ENCODE measurements around the gene POLE. TPM values are rescaled to one million over a fixed set of nuclear protein-coding genes. Genes with fewer than 3 reads are reported as not detected.

The POLE gene
- total and polyA plus RNA-seq, 2 experiments from 2014 or later: 26.6 to 34.2 TPM

DNA sequence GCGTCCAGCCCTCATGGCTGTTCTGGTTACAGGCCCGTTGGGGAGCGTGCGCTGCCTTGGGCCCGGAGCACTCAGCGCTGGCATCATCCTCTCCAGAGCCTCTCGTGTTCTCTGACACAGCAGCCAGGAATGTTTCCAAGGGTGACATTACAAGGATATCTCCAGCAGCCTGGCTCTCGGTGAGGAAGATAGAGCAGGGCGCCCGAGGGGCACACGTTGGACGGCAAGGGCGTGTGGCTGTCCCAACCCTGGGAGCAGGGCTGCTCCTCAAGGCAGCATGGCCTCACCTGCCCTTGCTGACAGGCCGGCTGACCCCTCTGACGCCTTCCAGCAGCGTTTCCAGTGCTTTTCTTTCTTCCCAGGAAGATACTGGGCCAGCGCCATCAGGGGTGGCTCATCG lies 91.1 kb downstream of the POLE start:
- Histone ChIP-seq H3K27me3 (peaks cover 8% of the 10 kb centered on the region), H3K27ac (no peak overlapping the region), H3K79me2 (no peaks in the 10 kb centered on the region), H3K4me3 (no peak overlapping the region), H4K20me1 (ENCODE audit: insufficient read depth, poor library complexity, severe bottlenecking) (no peaks in the 10 kb centered on the region), H3K4me1 (ENCODE audit: insufficient read depth) (no peaks in the 10 kb centered on the region), H3K36me3 (replicated peaks; ENCODE audit: insufficient read depth, low read depth) (no peaks in the 10 kb centered on the region), H3K4me2 (no peak overlapping the region), H3K9me2 (replicated peaks; ENCODE audit: insufficient read depth) (no peaks in the 10 kb centered on the region), H3K9me3 (ENCODE audit: low read depth) (no peaks in the 10 kb centered on the region), H2AFZ (no peak overlapping the region)
- DNase-seq (ENCODE audit: low spot score): peak; percentile 54
- TF ChIP-seq, protein P1, sequence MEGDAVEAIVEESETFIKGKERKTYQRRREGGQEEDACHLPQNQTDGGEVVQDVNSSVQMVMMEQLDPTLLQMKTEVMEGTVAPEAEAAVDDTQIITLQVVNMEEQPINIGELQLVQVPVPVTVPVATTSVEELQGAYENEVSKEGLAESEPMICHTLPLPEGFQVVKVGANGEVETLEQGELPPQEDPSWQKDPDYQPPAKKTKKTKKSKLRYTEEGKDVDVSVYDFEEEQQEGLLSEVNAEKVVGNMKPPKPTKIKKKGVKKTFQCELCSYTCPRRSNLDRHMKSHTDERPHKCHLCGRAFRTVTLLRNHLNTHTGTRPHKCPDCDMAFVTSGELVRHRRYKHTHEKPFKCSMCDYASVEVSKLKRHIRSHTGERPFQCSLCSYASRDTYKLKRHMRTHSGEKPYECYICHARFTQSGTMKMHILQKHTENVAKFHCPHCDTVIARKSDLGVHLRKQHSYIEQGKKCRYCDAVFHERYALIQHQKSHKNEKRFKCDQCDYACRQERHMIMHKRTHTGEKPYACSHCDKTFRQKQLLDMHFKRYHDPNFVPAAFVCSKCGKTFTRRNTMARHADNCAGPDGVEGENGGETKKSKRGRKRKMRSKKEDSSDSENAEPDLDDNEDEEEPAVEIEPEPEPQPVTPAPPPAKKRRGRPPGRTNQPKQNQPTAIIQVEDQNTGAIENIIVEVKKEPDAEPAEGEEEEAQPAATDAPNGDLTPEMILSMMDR (IDR thresholded peaks at IDR 0.05; ENCODE audit: poor library complexity): no peak
- no peak for TF ChIP-seq EZH2phosphoT487 (IDR thresholded peaks at IDR 0.05; ENCODE audit: low read depth, severe bottlenecking, unreplicated experiment)
- WGBS (ENCODE audit: low lambda C conversion rate, missing lambda C conversion rate): 62% methylated on average over 16 of the region's 18 CpGs

DNA sequence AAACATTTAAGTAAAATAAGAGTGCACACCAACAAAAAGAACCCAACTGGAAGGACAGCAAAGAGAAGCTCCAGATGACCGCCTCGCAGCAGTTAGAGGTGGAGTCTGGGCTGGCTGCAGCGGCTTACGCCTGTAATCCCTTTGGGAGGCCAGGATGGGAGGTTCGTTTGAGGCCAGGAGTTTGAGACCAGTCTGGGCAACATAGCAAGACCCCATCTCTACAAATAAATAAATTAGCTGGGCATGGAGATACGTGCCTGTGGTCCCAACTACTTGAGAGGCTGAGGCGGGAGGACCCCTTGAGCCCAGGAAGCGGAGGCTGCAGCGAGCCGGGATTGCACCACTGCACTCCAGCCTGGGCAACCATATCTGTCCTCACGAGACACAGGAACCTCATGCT lies 92.0 kb downstream of the POLE start:
- TF ChIP-seq EZH2 (IDR thresholded peaks at IDR 0.05; ENCODE audit: borderline replicate concordance) (no peak), EZH2phosphoT487 (IDR thresholded peaks at IDR 0.05; ENCODE audit: low read depth, severe bottlenecking, unreplicated experiment) (no peak)
- TF ChIP-seq, protein P1 (IDR thresholded peaks at IDR 0.05; ENCODE audit: poor library complexity): no peak
- Histone ChIP-seq H3K27me3 (peaks cover 8% of the 10 kb centered on the region), H2AFZ (no peak overlapping the region), H4K20me1 (ENCODE audit: insufficient read depth, poor library complexity, severe bottlenecking) (no peaks in the 10 kb centered on the region), H3K9me3 (ENCODE audit: low read depth) (no peaks in the 10 kb centered on the region), H3K4me1 (ENCODE audit: insufficient read depth) (no peaks in the 10 kb centered on the region), H3K36me3 (replicated peaks; ENCODE audit: insufficient read depth, low read depth) (no peaks in the 10 kb centered on the region), H3K9me2 (replicated peaks; ENCODE audit: insufficient read depth) (no peaks in the 10 kb centered on the region), H3K4me2 (no peak overlapping the region), H3K27ac (no peak overlapping the region), H3K4me3 (no peak overlapping the region), H3K79me2 (no peaks in the 10 kb centered on the region)
- no peak for DNase-seq (ENCODE audit: low spot score)
- WGBS (ENCODE audit: low lambda C conversion rate, missing lambda C conversion rate): 86% methylated on average over 11 of the region's 11 CpGs

DNA sequence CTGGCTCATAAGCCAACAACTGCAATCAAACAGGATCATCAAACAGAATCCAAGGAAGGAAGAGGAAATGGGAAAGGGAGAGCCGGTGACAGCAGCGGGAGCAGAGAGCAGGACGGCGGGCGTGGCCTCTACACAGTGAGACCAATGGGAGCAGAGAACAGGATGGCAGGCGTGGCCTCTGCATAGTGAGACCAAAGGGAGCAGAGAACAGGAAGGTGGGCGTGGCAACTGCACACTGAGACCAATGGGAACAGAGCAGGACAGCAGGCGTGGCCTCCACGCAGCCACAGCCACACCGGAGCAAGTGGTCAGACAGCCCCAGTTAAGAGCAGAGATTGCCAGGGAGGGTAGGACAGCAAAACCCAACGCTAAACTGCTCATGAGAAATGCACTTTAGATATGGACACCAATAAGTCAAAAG lies 93.2 kb downstream of the POLE start:
- Histone ChIP-seq H3K9me2 (replicated peaks; ENCODE audit: insufficient read depth) (no peaks in the 10 kb centered on the region), H3K4me3 (no peak overlapping the region), H4K20me1 (ENCODE audit: insufficient read depth, poor library complexity, severe bottlenecking) (no peaks in the 10 kb centered on the region), H3K4me1 (ENCODE audit: insufficient read depth) (no peaks in the 10 kb centered on the region), H2AFZ (no peak overlapping the region), H3K79me2 (no peaks in the 10 kb centered on the region), H3K27ac (no peak overlapping the region), H3K27me3 (peaks cover 3% of the 10 kb centered on the region), H3K4me2 (peak overlapping the region; percentile 59), H3K36me3 (replicated peaks; ENCODE audit: insufficient read depth, low read depth) (no peaks in the 10 kb centered on the region), H3K9me3 (ENCODE audit: low read depth) (no peaks in the 10 kb centered on the region)
- TF ChIP-seq, protein P1 (IDR thresholded peaks at IDR 0.05; ENCODE audit: poor library complexity): no peak
- TF ChIP-seq EZH2phosphoT487 (IDR thresholded peaks at IDR 0.05; ENCODE audit: low read depth, severe bottlenecking, unreplicated experiment) (no peak), EZH2 (IDR thresholded peaks at IDR 0.05; ENCODE audit: borderline replicate concordance) (no peak)
- peak; percentile 95 for DNase-seq (ENCODE audit: low spot score)
- 22% methylated on average over 11 of the region's 11 CpGs for WGBS (ENCODE audit: low lambda C conversion rate, missing lambda C conversion rate)

DNA sequence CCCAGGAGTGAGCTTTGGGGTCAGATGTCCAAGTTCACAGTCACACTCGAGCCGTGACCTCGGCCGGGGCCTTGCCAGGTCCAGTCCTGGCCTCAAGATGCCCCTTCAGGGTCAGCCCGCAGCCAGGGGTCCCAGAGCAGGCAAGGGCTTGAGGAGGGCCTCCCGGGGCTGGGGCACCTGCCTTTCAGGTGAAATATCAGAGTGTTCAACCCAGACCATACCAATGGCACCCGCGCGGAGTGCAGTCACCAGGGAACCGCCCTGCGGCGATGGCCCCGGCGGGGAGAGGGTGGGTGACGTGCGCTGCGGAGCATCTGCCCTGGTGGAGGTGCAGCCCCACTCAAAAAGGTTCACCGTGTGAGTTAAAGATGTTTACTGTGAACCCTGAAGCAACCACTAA lies 93.6 kb downstream of the POLE start:
- Histone ChIP-seq H3K9me2 (replicated peaks; ENCODE audit: insufficient read depth) (no peaks in the 10 kb centered on the region), H3K4me2 (no peak overlapping the region), H3K79me2 (no peaks in the 10 kb centered on the region), H2AFZ (no peak overlapping the region), H3K27ac (no peak overlapping the region), H4K20me1 (ENCODE audit: insufficient read depth, poor library complexity, severe bottlenecking) (no peaks in the 10 kb centered on the region), H3K4me3 (no peak overlapping the region), H3K4me1 (ENCODE audit: insufficient read depth) (no peaks in the 10 kb centered on the region), H3K9me3 (ENCODE audit: low read depth) (no peaks in the 10 kb centered on the region), H3K36me3 (replicated peaks; ENCODE audit: insufficient read depth, low read depth) (no peaks in the 10 kb centered on the region), H3K27me3 (peaks cover 3% of the 10 kb centered on the region)
- DNase-seq (ENCODE audit: low spot score): no peak
- TF ChIP-seq, protein P1 (IDR thresholded peaks at IDR 0.05; ENCODE audit: poor library complexity): no peak
- TF ChIP-seq EZH2phosphoT487 (IDR thresholded peaks at IDR 0.05; ENCODE audit: low read depth, severe bottlenecking, unreplicated experiment) (no peak), EZH2 (IDR thresholded peaks at IDR 0.05; ENCODE audit: borderline replicate concordance) (no peak)
- WGBS (ENCODE audit: low lambda C conversion rate, missing lambda C conversion rate): 75% methylated on average over 18 of the region's 18 CpGs

Data from hepatocyte (in vitro differentiated cells).